ENCODE measurements around the gene RTN4RL1. TPM values are rescaled to one million over a fixed set of nuclear protein-coding genes. Genes with fewer than 3 reads are reported as not detected.
A peak's percentile ranks its signal among the peaks of the same experiment; 100 is the strongest.

The RTN4RL1 gene
- total RNA-seq, 6 donors from 2014 or later = 5.1 to 7.3 (median 6.2) TPM

- TF ChIP-seq CTCF (IDR thresholded peaks at IDR 0.05) (no peak), POLR2AphosphoS5 (IDR thresholded peaks at IDR 0.05) (no peak), EP300 (IDR thresholded peaks at IDR 0.05) (no peak), POLR2A (IDR thresholded peaks at IDR 0.05) (no peak)
- DNase-seq (no peak), ATAC-seq (ENCODE audit: low FRiP score in 2 of 2) (no peak)
- no peaks in the 10 kb centered on the region for H3K9me3 ChIP-seq
- 77 to 79% methylated on average over 14 of the region's 14 CpGs for WGBS, 2 donors
- H3K4me3 ChIP-seq = no peak overlapping the region
- no peaks in the 10 kb centered on the region for H3K27me3 ChIP-seq
- H3K27ac ChIP-seq = peak overlapping the region; percentile 53 to 84 (median 70)
- H3K4me1 ChIP-seq = peaks cover 52 to 69% (median 62%) of the 10 kb centered on the region in 4 donors
- peaks cover 0 to 38% (median 18%) of the 10 kb centered on the region in 4 donors for H3K36me3 ChIP-seq
Measured at GRCh38 chr17:2067048-2067561, 42.0 kb upstream of the RTN4RL1 start.

GRCh38 chr17:2065949-2066400, 40.8 kb upstream of the RTN4RL1 start:
- peaks cover 42 to 61% (median 57%) of the 10 kb centered on the region in 4 donors for H3K4me1 ChIP-seq
- no peak for DNase-seq
- H3K27ac ChIP-seq = peak overlapping the region; percentile 50 to 84 (median 70)
- H3K9me3 ChIP-seq = no peaks in the 10 kb centered on the region
- WGBS, 2 donors = 87 to 90% methylated on average over 9 to 10 of the region's 10 CpGs
- H3K36me3 ChIP-seq = peaks cover 0 to 40% (median 21%) of the 10 kb centered on the region in 4 donors
- TF ChIP-seq POLR2A (IDR thresholded peaks at IDR 0.05) (no peak), POLR2AphosphoS5 (IDR thresholded peaks at IDR 0.05) (peak in 1 of 2 donors; percentile 23)
- no peaks in the 10 kb centered on the region for H3K27me3 ChIP-seq
- no peak overlapping the region for H3K4me3 ChIP-seq
- ATAC-seq (ENCODE audit: low FRiP score in 2 of 2) = no peak

GRCh38 chr17:2064980-2065785, 40.0 kb upstream of the RTN4RL1 start:
- peaks cover 0 to 43% (median 22%) of the 10 kb centered on the region in 4 donors for H3K36me3 ChIP-seq
- no peaks in the 10 kb centered on the region for H3K27me3 ChIP-seq
- TF ChIP-seq POLR2A (IDR thresholded peaks at IDR 0.05) (no peak), CTCF (IDR thresholded peaks at IDR 0.05) (peak in 5 of 6 experiments; percentile 13 to 39 (median 19))
- peaks cover 42 to 60% (median 55%) of the 10 kb centered on the region in 4 donors for H3K4me1 ChIP-seq
- 83 to 84% methylated on average over 21 to 22 of the region's 24 CpGs for WGBS, 2 donors
- no peaks in the 10 kb centered on the region for H3K9me3 ChIP-seq
- peak overlapping the region; percentile 50 to 74 (median 66) for H3K27ac ChIP-seq
- no peak overlapping the region for H3K4me3 ChIP-seq
- peak in 1 of 2 donors; percentile 54 for DNase-seq
- ATAC-seq (ENCODE audit: low FRiP score in 2 of 2) = peak in 1 of 2 donors; percentile 34

- H3K36me3 ChIP-seq = peaks cover 0 to 45% (median 25%) of the 10 kb centered on the region in 4 donors
- no peak for TF ChIP-seq POLR2A (IDR thresholded peaks at IDR 0.05)
- no peak for TF ChIP-seq EP300 (IDR thresholded peaks at IDR 0.05)
- TF ChIP-seq POLR2AphosphoS5 (IDR thresholded peaks at IDR 0.05) = no peak
- no peak for TF ChIP-seq CTCF (IDR thresholded peaks at IDR 0.05)
- DNase-seq (no peak), ATAC-seq (ENCODE audit: low FRiP score in 2 of 2) (no peak)
- peaks cover 47 to 66% (median 59%) of the 10 kb centered on the region in 4 donors for H3K4me1 ChIP-seq
- 91 to 94% methylated on average over 2 to 6 of the region's 6 CpGs for WGBS, 2 donors
- no peaks in the 10 kb centered on the region for H3K9me3 ChIP-seq
- H3K4me3 ChIP-seq = no peak overlapping the region
- H3K27me3 ChIP-seq = no peaks in the 10 kb centered on the region
- peak overlapping the region; percentile 50 to 74 (median 66) for H3K27ac ChIP-seq
Measured at GRCh38 chr17:2064520-2064971, 39.4 kb upstream of the RTN4RL1 start.

- WGBS, 2 donors = 69 to 75% methylated on average over 5 of the region's 5 CpGs
- Histone ChIP-seq H3K9me3 (no peaks in the 10 kb centered on the region), H3K4me3 (no peak overlapping the region), H3K27me3 (no peaks in the 10 kb centered on the region), H3K4me1 (peaks cover 51 to 70% (median 63%) of the 10 kb centered on the region in 4 donors), H3K36me3 (peaks cover 0 to 45% (median 25%) of the 10 kb centered on the region in 4 donors), H3K27ac (peak overlapping the region in 3 of 4 donors; percentile 58 to 74 (median 73))
- ATAC-seq (ENCODE audit: low FRiP score in 2 of 2) = no peak
- no peak for DNase-seq
- TF ChIP-seq POLR2A (IDR thresholded peaks at IDR 0.05) = no peak
- TF ChIP-seq CTCF (IDR thresholded peaks at IDR 0.05) = no peak
- no peak for TF ChIP-seq EP300 (IDR thresholded peaks at IDR 0.05)
- TF ChIP-seq POLR2AphosphoS5 (IDR thresholded peaks at IDR 0.05) = no peak
Measured at GRCh38 chr17:2064147-2064489, 39.0 kb upstream of the RTN4RL1 start.
